Activated T-cell treated with anti-CD3 and anti-CD28 coated beads, Interleukin-2, amount 50 U/mL, for 72 hours (primary cell): Measurements from ENCODE around the gene CUL9. TPM values are rescaled to one million over a fixed set of nuclear protein-coding genes. Genes with fewer than 3 reads are reported as not detected.

ENCODE experiments used
- ATAC-seq, 2 donors: fragments of 150-1000 bp; cut with Tn5 transposase; replicated peaks in 1 of 2; 2 replicates each; pipeline ENCODE4 v1.10.0; 2021; ENCODE audit warnings: moderate library complexity in 2 of 2, mild to moderate bottlenecking in 1 of 2
- DNase-seq, 2 donors: peaks; one replicate each; pipeline ENCODE4 v3.0.0; 2021 to 2022; ENCODE audit warnings: mixed read lengths in 1 of 2
- H3K27ac Mint-ChIP-seq: one replicate; pipeline ENCODE4 v1.8.0; 2022; ENCODE audit warnings: mild to moderate bottlenecking, moderate library complexity, mixed read lengths
- H3K27me3 Mint-ChIP-seq: one replicate; pipeline ENCODE4 v1.8.0; 2022; ENCODE audit warnings: low read depth, mixed read lengths
- H3K36me3 Mint-ChIP-seq, 2 donors: one replicate each; pipeline ENCODE4 v1.8.0; 2022; ENCODE audit warnings: mixed read lengths in 2 of 2, mild to moderate bottlenecking in 1 of 2; ENCODE audit not compliant: insufficient read depth in 2 of 2
- H3K4me1 Mint-ChIP-seq: one replicate; pipeline ENCODE4 v1.8.0; 2022; ENCODE audit warnings: low read depth, mixed read lengths
- H3K4me3 Mint-ChIP-seq, 2 donors: one replicate each; pipeline ENCODE4 v1.8.0; 2022; ENCODE audit warnings: mild to moderate bottlenecking in 2 of 2, mixed read lengths in 2 of 2, moderate library complexity in 2 of 2
- H3K9me3 Mint-ChIP-seq, 2 donors: one replicate each; pipeline ENCODE4 v1.8.0; 2022; ENCODE audit warnings: mixed read lengths in 2 of 2
- total RNA-seq, 2 donors: library from RNA; stranded (reverse); gene quantifications; one replicate each; pipeline ENCODE4 v1.2.3, GENCODE V29; 2022

The CUL9 gene
- total RNA-seq, 2 donors from 2014 or later = 60.7 to 62.0 TPM

- ATAC-seq (no peak), DNase-seq (no peak)
- no peak overlapping the region for H3K27ac Mint-ChIP-seq
- H3K4me3 Mint-ChIP-seq = peak overlapping the region; percentile 81 to 92
- H3K4me1 Mint-ChIP-seq = peaks cover 37% of the 10 kb centered on the region
- H3K36me3 Mint-ChIP-seq = no peaks in the 10 kb centered on the region
- H3K27me3 Mint-ChIP-seq = peaks cover 24% of the 10 kb centered on the region
- no peaks in the 10 kb centered on the region for H3K9me3 Mint-ChIP-seq
These were observed 66.1 kb downstream of the CUL9 start for GRCh38 chr6:43248101-43248500.

GRCh38 chr6:43248791-43249190 lies 66.8 kb downstream of the CUL9 start:
- Mint-ChIP-seq H3K27ac (no peak overlapping the region), H3K9me3 (no peaks in the 10 kb centered on the region), H3K27me3 (peaks cover 25% of the 10 kb centered on the region), H3K36me3 (no peaks in the 10 kb centered on the region), H3K4me3 (no peak overlapping the region), H3K4me1 (peaks cover 41% of the 10 kb centered on the region)
- DNase-seq (no peak), ATAC-seq (no peak)

DNA sequence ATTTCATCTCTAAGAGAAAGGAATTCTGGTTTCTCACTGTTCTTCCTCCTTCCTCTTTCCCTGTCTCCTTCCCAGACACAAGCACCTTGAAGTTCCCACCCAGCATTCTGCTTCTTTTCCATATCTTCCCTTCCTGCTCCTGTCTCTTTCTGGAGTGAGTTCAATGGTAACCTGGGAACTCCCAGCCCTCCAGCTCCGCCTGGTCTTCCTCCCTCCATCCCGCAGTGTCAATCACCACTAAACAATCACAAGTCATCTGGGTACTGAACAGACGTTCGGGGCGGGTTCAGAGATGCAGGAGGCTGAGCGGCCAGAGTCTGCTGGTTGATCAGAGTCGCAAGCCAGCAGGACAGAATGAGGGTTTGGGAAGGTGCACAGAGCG lies 69.0 kb downstream of the CUL9 start:
- peaks cover 25% of the 10 kb centered on the region for H3K27me3 Mint-ChIP-seq
- peak overlapping the region; percentile 5 to 58 for H3K4me3 Mint-ChIP-seq
- ATAC-seq (no peak), DNase-seq (peak in 1 of 2 donors; percentile 26)
- H3K27ac Mint-ChIP-seq = no peak overlapping the region
- H3K9me3 Mint-ChIP-seq = no peaks in the 10 kb centered on the region
- no peaks in the 10 kb centered on the region for H3K36me3 Mint-ChIP-seq
- peaks cover 54% of the 10 kb centered on the region for H3K4me1 Mint-ChIP-seq

DNA sequence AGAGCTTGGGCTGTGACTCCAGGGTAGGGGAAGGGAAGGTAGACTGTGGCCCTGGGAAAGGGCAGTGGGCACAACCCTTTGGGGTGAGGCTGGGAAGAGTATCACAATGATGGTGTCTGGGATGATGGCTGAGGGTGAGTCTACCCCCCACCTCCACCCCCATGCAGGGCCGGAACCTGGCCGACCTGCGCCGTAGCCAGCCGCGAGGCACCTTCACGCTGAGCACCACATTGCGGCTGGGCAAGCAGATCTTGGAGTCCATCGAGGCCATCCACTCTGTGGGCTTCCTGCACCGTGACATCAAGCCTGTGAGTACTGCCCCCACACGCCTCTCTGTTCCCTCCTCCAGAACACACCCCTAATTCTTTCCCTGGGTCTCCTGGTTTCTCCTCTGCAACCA lies 71.4 kb downstream of the CUL9 start:
- Mint-ChIP-seq H3K4me1 (peaks cover 46% of the 10 kb centered on the region), H3K27me3 (peaks cover 25% of the 10 kb centered on the region), H3K9me3 (no peaks in the 10 kb centered on the region), H3K36me3 (no peaks in the 10 kb centered on the region), H3K4me3 (no peak overlapping the region), H3K27ac (no peak overlapping the region)
- DNase-seq (no peak), ATAC-seq (no peak)

GRCh38 chr6:43254138-43254817 lies 72.3 kb downstream of the CUL9 start:
- Mint-ChIP-seq H3K9me3 (no peaks in the 10 kb centered on the region), H3K4me1 (peaks cover 46% of the 10 kb centered on the region), H3K27ac (no peak overlapping the region), H3K27me3 (peaks cover 25% of the 10 kb centered on the region), H3K4me3 (peak overlapping the region in 1 of 2 donors; percentile 11), H3K36me3 (no peaks in the 10 kb centered on the region)
- peak; percentile 76 to 83 for ATAC-seq
- peak; percentile 39 to 40 for DNase-seq

- Mint-ChIP-seq H3K4me3 (no peak overlapping the region), H3K27ac (no peak overlapping the region), H3K36me3 (no peaks in the 10 kb centered on the region), H3K27me3 (peaks cover 25% of the 10 kb centered on the region), H3K9me3 (no peaks in the 10 kb centered on the region), H3K4me1 (peaks cover 46% of the 10 kb centered on the region)
- DNase-seq (no peak), ATAC-seq (no peak)
These were observed 72.8 kb downstream of the CUL9 start for GRCh38 chr6:43254846-43255245.

GRCh38 chr6:43255408-43256054 lies 73.5 kb downstream of the CUL9 start:
- no peak overlapping the region for H3K27ac Mint-ChIP-seq
- no peak for DNase-seq
- H3K9me3 Mint-ChIP-seq = no peaks in the 10 kb centered on the region
- no peaks in the 10 kb centered on the region for H3K36me3 Mint-ChIP-seq
- H3K27me3 Mint-ChIP-seq = peaks cover 24% of the 10 kb centered on the region
- H3K4me1 Mint-ChIP-seq = peaks cover 46% of the 10 kb centered on the region
- H3K4me3 Mint-ChIP-seq = no peak overlapping the region
- no peak for ATAC-seq

- ATAC-seq (no peak), DNase-seq (no peak)
- Mint-ChIP-seq H3K27me3 (peaks cover 12% of the 10 kb centered on the region), H3K27ac (no peak overlapping the region), H3K9me3 (no peaks in the 10 kb centered on the region), H3K36me3 (no peaks in the 10 kb centered on the region), H3K4me1 (peaks cover 33% of the 10 kb centered on the region), H3K4me3 (peak overlapping the region in 1 of 2 donors; percentile 45)
These were observed 74.8 kb downstream of the CUL9 start for GRCh38 chr6:43256670-43257366.

DNA sequence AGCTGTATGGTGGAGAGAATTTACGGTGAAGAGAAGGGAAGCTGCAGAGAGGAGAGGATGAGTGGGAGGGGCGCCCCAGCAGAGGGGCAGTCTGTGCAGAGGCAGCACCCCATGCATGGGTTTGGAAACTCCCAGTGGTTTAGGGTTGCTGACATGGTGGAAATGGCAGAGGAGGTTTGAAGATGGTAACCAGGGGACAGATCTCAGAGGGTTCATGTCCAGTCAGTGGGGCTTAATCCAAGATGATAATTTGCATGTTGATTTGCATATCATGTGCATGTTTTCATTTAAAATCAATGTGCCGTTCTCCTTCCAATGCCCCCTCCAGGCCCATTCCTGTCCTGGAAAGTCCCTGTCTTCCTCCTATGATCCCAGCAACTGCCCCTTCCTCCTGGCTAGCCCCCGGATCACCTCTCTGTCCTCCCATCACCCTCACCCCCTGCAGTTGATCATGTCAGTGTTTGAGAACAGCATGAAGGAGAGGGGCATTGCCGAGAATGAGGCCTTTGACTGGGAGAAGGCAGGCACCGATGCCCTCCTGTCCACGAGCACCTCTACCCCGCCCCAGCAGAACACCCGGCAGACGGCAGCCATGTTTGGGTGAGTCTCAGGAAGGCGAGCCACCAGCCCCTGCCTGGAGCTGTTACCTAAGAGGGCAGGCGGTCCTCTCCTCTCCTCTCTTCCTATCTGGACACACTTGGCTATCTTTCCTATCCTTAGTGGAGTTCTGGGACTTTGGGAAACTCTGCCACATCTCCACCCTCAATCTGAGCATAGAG lies 75.6 kb downstream of the CUL9 start:
- ATAC-seq (peak; percentile 54 to 63), DNase-seq (peak; percentile 23 to 25)
- Mint-ChIP-seq H3K27ac (no peak overlapping the region), H3K4me1 (peaks cover 32% of the 10 kb centered on the region), H3K27me3 (peaks cover 6% of the 10 kb centered on the region), H3K36me3 (no peaks in the 10 kb centered on the region), H3K9me3 (no peaks in the 10 kb centered on the region), H3K4me3 (peak overlapping the region in 1 of 2 donors; percentile 45)

GRCh38 chr6:43258180-43258579 lies 76.2 kb downstream of the CUL9 start:
- H3K4me3 Mint-ChIP-seq = no peak overlapping the region
- ATAC-seq (no peak), DNase-seq (no peak)
- H3K9me3 Mint-ChIP-seq = no peaks in the 10 kb centered on the region
- H3K27me3 Mint-ChIP-seq = no peaks in the 10 kb centered on the region
- H3K36me3 Mint-ChIP-seq = no peaks in the 10 kb centered on the region
- no peak overlapping the region for H3K27ac Mint-ChIP-seq
- peaks cover 32% of the 10 kb centered on the region for H3K4me1 Mint-ChIP-seq

DNA sequence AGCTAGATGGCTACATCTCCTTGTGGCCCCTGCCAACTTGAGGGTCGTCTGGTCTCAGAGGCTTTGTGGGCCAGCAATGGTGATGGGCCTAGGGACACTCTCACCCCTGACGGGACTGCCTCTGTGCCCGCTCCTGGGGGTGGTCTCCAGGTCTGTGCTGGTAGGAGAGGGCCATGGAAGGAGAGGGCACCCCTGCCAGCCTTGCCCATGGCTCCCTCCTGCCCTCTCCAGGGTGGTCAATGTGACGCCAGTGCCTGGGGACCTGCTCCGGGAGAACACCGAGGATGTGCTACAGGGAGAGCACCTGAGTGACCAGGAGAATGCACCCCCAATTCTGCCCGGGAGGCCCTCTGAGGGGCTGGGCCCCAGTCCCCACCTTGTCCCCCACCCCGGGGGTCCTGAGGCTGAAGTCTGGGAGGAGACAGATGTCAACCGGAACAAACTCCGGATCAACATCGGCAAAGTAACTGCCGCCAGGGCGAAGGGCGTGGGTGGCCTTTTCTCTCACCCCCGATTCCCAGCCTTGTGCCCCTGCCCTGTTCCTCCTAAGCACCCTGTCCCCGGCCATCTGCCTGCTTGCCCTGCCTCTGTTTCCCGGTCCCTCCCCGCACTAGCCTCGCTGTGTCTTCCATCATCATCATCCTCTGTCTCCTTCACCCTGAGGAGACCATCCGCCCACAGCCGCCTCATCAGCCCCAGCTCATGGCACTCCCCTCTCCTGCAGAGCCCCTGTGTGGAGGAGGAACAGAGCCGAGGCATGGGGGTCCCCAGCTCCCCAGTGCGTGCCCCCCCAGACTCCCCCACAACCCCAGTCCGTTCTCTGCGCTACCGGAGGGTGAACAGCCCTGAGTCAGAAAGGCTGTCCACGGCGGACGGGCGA lies 77.1 kb downstream of the CUL9 start:
- ATAC-seq (no peak), DNase-seq (no peak)
- Mint-ChIP-seq H3K9me3 (no peaks in the 10 kb centered on the region), H3K4me3 (no peak overlapping the region), H3K27me3 (no peaks in the 10 kb centered on the region), H3K27ac (no peak overlapping the region), H3K4me1 (peaks cover 26% of the 10 kb centered on the region), H3K36me3 (no peaks in the 10 kb centered on the region)

DNA sequence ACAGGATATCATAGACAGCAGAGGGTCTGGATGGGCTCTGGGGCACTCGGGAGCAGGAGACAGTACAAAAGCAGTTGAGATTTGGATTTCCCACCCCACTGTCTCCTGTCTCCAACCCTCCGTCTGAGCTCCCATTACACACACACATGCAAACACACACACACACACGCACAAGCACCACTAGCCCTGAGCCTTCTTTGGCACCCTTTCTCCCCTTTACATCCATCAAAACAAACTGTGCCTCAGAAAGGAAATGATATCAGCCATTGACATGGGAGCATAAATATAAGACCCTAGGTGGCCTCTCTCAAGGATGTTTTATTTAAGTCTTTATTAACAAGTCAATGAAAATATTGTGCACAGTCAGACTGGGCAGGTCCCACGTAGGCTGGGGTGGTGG lies 78.8 kb downstream of the CUL9 start:
- DNase-seq = no peak
- no peaks in the 10 kb centered on the region for H3K36me3 Mint-ChIP-seq

More for the DNA sequence above, 78.8 kb downstream of the CUL9 start:
- no peak for ATAC-seq
- Mint-ChIP-seq H3K9me3 (no peaks in the 10 kb centered on the region), H3K4me3 (no peak overlapping the region), H3K4me1 (peaks cover 16% of the 10 kb centered on the region), H3K27ac (no peak overlapping the region), H3K27me3 (no peaks in the 10 kb centered on the region)
